ENCODE measurements around the gene PGM5.

PGM5 gene

DNA sequence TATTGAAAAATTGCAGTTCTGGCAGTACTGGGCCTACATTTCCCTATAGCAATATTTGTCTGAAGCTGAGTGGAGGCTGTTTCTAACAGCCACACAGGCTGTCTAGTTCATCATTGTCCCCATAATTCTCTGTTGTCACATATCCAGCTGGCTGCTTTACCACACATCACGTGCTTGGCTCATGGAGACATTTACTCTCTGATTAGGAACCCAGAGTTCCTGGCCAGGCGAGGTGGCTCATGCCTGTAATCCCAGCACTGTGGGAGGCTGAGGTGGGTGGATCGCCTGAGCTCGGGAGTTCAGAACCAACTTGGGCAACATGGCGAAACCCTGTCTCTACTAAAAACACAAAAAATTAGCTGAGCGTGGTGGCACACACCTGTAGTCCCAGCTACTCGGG lies 81.4 kb downstream of the PGM5 start:
- no peak for DNase-seq (ENCODE audit: low read depth)

DNA sequence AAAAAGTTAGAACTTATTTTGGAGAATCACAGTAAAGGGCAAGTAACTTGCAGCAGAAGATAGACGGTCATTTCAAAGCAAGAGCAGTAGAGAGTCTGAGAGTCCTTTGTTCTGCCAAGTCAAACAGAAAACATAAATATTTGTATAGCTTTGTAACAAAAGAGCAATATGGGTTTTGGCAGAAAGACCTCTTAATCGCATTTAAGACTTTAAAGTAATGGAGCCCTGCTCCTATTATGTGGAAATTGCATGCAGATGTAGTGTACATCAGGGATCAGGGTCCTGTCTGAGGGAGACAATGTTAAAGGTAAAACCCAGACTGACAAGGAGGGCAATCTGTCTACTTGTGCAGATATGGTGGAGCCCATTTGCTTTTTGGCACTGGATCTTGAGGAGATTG lies 87.2 kb downstream of the PGM5 start:
- no peak for DNase-seq (ENCODE audit: low read depth)

DNA sequence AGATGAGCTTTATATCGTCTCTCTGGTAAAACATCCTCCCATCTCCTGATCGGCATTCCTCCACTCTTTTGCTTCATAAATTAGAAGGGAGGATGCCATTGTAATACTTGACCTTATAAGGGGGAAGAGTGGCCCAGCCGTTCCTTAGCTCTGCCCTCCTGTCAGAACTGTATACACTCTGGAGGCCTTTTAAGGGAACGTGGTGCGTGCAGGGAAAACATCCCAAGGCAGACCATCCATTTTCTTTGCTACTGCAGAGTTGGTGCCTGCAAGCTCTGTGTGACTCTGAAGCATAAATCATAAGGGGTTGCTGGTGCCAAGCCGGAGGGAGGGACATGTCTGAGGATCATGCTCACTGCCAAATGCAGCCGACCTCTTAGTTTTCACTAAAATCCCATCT lies 90.4 kb downstream of the PGM5 start:
- DNase-seq (ENCODE audit: low read depth): no peak

DNA sequence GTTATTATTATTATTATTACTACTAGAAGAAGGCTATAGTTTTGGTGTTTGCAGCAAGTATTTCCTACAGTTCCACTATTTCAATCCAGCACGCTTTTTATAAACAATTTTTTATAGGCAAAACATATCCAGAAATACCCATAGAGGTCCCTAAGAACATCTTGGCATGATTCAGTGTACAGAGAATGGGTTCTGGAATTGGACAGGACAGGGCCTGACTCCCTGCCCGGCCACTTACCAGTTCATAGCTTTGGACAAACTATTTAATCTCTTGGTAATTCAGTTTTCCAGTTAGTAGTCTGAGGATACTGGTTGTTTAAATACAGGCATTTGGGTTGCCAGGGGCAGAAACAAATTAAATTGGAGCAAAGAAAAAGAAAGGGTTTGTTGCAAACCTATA lies 91.2 kb downstream of the PGM5 start:
- DNase-seq (ENCODE audit: low read depth): no peak

DNA sequence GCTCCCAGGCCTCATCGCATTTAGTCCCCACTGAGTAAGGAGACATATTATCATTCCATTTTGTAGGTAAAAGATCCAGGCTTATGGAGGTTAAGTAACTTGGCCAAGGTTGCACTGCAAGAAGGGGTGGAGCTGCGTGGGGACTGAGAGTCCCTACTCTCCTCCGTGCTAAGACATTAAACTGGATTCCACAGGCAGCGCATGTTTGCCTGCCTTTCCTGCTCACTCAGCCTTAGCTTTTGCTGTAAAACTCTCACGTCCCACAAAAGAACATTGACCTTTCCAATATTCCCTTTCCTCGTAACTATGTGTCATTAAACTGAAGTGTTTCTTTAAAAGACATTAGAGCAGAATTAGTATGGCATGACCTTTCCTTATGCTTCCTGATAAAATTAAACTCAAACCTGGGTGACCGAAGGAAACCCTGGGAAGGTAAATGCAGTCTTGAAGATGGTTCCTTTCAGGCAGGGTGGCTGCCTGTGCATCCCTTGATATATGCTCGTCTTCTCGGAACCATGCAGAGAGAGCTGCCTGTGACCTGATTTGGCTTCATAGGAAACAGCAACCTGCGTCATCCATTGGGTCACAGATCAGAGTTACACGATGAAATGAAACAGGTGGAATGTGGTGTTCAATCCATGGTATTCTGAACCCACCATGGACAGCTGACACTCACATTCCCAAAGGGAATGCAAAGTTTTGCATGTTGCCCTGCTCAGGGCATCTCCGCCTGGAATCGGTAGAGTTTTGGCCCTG lies 98.3 kb downstream of the PGM5 start:
- no peak for DNase-seq (ENCODE audit: low read depth)

DNA sequence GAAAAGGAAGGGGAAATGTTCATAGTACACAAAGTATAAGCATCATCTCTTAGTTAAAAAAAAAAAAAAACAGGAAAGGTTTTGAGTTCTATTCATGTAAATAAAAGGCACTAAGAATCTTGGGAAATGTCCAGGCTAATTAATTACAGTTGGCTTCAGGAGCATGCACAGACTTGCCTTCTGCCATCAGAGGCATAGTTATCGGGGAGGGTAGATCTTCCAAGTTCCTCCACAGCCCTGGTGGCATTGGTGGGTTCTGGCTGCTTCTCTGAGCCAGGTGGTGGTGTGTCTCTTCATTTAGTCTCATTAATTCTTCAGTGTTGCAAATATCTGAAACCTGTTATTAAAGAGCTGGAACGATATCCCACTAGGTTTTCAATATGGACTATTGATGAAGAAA lies 99.0 kb downstream of the PGM5 start:
- no peak for DNase-seq (ENCODE audit: low read depth)

DNA sequence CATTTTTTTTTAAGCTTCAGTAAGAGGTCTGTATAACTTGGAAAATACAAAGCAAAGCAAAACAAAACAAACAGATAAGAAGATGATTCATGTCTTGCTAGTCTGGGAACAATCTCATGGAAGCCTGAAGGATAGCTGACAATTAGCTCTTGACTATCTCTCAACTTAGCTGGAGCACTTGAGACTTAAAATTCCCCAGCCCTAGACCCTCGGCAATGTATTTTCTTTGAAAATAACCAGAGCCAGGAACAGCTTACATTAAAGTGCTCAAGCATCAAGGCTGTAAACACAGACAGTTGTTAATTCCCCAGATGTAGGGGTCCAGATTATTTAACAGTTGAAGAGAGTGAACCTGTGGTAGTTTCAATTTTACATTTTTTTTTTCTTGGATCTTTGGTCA lies 101.4 kb downstream of the PGM5 start:
- DNase-seq (ENCODE audit: low read depth): no peak

DNA sequence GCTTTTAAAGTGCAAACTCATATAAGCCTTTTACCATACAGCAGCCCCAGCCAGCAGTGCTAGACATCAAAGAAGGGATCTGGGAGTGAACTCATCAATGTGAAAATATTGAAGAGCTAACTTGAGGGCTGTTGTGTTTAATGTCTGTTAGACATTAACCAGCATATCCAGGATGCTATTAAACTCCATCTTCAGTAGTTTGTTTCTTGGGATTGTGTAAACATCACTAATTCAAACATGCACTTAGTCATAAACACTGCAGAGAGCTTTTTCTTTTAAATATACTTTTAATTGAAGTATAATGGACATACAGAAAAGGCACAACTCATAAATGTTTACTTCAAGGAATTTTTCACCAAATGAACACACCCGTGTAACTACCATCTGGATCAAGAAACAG lies 102.5 kb downstream of the PGM5 start:
- no peak for DNase-seq (ENCODE audit: low read depth)

DNA sequence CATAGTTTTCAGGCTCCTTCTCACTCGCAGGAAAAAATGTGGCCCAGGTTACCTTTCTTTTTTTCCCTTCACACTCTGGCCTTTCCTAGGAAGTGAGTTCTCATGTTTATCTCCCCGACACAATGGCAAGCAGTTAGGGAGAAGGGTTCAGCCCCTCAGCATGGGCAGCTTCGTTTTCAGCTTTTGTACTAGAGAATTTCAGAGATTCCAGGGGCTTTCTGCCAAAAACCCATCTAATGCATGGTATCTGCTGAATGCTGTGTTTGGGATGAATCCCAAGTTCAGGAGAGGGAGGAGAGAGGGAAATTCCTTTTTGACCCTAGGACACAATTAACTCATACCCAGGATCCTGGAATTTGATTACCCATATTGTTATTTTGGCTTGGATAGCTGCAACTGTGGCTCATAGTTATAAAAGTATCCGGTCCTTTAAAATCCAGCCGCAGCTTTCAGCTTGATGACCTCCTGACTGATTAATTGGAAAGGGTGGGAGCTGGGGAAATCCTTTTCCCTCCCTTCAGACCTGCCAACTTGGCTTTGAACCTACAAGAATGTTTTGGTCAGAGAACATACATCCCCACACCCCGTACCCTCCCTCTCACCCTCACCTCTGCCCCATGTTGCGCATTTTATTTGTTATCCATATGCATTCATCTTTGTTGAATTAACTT lies 105.8 kb downstream of the PGM5 start:
- DNase-seq (ENCODE audit: low read depth): no peak

DNA sequence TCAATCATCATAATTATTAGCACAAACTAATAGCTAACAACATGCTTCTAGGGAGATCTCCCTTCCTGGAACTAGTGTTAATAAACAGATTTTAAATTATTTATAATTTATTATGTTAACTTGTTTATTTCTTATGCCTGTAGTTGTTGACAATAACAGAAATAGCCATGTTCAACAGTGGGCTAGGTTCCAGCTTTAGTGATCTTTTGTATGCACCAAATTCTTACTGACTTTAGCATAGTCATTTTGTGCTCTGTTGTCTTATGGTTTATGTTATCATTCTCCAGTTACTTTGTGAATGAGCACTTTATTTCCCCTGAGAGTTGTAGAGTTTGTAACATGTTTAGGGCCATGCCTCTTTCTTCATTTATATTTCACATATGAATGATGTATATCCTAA lies 113.7 kb downstream of the PGM5 start:
- no peak for DNase-seq (ENCODE audit: low read depth)

DNA sequence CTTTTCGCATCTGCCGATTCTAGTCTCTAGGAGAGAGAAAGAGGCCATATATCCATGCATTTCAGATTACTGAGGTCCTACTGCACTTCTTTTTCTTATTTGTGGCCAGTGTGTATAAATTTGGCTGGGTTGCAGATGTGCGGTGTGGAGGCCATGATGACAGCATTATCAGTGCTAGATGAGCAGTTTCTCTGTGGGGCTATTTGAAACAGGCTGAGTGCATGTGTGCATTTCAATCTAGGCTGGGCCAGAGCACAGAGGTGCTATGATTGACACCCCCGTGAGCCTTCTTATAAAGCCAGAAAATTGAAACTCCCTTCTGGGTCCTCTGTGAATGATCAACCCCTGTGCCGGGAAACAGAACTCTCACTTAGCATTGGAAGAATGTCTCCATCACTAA lies 114.2 kb downstream of the PGM5 start:
- no peak for DNase-seq (ENCODE audit: low read depth)

DNA sequence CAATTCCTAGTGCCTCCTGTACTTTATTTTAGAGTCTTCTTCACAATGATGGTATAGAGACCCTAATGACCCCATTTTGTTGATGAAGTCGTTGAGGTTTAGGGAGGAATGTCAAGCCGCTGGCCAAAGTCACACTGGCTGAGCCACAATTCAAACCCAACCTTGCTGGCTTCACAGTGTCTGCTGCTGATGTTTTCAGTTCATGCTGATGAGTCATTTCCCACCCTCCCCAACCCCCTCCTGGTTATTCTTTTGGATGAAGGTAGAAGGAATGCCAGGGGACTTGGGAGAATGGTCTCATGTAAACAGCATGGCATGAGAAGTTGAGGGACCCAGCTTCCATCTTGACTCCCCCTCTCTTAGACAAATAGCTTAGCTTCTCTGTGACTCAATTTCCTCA lies 115.7 kb downstream of the PGM5 start:
- DNase-seq (ENCODE audit: low read depth): no peak

DNA sequence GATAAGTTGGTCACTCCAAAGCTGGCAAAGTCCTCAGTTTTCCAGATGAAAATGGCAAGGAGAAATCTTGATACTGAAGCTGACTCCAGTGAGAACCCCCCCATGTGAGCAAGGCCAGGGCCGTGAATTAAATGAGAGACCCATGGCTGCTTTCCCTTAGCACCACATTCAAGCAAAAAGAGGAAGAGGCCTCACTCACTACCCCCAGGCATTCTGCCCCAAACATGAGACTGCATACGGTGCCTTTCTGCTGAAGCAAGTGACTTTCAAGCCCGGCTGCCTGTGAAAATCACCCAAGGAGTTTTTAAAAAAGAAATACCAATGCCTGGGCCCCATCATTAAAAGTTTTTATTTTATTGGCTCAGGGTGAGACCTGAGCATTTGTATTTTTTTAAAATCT lies 117.4 kb downstream of the PGM5 start:
- no peak for DNase-seq (ENCODE audit: low read depth)

DNA sequence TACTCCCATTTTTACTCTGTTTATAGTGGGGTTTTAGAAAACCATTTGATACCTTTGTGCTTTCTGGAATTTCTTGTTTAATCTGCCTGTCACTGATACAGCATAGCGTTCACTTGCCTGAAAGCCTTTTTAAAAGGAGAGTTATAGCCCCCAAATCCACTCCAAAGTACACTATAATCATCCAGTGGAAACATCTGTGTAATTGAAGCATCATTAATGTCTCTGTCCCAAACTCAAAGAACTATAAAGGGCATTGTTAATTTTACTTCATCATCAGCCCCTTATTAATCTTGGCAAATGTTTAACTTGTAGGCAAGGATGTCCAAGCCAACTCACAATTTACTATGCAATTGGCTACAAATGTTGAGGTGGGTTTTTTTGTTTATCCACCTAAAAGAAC lies 120.0 kb downstream of the PGM5 start:
- DNase-seq (ENCODE audit: low read depth): no peak

DNA sequence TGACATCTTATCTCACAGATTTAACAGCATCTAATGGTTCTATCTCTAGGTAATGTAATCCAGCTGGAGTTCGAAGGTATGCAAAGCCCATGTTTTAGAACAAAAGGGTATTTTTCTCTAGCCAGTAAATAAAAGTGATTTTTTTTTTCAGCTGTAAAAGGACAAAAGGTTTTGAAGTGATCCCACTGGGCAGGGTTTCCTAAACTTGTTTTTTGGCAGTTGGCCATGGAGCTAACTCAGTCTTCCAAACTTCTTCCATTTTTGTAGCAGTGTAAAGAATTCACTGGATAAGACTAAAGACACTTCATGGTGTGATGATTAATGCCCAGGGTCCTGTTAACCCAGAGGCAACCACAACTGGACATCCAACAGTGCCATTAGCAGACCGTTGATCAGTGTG lies 120.4 kb downstream of the PGM5 start:
- DNase-seq (ENCODE audit: low read depth): no peak

DNA sequence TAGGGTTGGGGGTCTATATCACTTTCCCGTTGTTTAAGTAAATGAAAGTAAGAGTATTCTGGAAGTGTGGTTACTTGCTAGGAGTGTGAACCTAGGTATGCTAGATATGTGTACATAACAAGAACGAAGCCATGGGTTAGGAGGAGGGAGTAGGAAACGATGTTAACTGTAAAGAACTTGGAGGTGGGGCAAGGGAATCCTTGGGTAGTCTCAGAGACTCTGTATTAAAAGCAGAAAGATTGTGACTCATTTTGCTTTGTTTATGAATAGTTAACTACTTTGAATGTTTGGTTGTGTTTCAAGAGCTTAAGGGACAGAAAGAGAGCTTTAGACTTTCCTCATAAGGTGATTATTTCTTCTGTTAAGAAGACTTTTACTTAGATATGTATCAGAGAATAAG lies 124.4 kb downstream of the PGM5 start:
- no peak for DNase-seq (ENCODE audit: low read depth)

DNA sequence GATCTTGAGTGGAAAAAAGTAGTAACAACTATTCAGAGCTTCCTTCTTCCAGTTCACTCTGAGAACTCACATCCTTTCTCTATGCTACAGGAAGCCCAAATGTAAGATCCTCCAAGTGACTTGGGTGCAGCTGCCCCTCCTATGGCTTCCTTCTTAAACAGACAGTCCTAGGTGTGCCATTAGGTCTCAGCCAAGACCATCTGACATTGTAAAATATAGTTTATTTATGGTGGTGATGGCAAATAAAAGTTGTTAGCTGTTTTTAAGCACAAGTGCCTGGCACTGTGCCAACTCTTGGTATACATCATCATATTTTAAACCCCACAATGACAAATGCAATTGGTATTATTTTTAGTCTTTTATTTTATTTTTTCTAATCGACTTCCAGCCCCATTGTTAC lies 126.1 kb downstream of the PGM5 start:
- DNase-seq (ENCODE audit: low read depth): no peak

DNA sequence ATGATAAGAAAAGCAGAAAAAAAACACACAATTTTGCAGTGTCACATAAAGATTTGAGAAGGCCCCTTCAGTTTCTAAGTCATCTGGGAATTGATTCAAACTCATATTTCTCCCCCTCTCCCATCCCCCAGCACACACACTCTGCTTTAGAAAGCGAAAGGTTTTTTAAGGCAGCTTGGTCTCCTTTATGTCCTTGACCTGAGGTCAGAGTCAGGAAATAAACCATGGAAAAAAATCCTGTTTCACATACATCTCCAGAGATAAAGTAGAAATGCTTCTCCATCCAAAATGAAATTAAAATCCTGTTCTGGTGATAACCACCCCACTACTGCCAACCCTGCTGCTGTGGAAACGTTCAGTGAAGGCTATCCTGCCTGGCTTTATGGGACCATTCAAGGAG lies 131.7 kb downstream of the PGM5 start:
- DNase-seq (ENCODE audit: low read depth): no peak

DNA sequence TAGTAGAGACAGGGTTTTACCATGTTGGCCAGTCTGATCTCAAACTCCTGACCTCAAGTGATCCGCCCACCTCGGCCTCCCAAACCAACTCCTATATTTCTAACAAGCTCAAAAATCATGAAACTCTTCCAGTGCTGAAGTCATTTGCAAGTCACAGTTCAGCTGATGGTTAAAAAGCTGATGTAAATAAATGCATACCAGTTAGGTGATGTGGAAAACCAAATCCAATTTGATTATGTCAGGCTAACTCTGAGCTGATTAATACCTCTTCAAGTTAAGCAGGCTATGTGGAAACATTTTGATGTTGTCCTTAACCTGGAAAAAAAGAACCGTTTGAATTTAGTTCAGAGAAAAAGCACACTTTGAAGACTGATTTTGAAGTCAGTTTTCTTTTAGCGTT lies 133.2 kb downstream of the PGM5 start:
- DNase-seq (ENCODE audit: low read depth): no peak

DNA sequence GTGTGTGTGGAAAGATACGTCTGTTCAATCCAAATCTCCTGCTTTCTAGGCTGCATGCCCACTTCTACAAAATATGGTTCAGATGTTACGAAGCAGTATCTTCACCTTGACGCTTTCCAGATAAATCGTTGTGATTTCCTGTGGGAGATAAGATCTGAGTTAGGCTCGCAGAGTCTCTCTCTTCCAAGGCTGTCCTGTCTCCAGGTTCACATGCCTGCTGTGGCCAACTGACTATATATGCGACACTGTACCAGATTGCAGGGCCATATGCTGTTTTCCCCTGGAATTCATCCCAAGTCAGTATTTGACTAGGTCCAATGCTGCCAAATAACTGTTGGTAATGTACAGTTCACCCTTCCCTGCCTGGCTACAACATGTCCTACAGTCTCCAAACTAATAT lies 136.4 kb downstream of the PGM5 start:
- DNase-seq (ENCODE audit: low read depth): no peak

DNA sequence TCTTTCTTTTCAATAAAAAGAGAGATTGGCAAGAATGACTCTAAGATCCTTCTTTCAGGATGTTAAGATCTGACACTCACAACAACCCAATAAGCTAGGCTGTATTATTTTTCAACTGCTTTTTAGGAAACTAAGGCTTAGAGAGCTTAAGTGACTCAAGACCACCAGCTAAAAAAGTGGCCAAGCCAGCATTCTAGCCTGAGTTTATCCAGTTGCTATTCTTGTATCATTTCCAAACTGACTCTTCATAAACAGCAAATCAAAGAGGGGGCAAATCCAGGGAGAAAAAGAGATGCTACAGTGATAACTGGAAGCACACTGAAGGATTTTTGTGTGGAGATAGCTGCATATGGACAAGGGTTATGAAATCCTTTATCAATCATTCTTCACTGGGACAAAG lies 137.1 kb downstream of the PGM5 start:
- DNase-seq (ENCODE audit: low read depth): no peak

DNA sequence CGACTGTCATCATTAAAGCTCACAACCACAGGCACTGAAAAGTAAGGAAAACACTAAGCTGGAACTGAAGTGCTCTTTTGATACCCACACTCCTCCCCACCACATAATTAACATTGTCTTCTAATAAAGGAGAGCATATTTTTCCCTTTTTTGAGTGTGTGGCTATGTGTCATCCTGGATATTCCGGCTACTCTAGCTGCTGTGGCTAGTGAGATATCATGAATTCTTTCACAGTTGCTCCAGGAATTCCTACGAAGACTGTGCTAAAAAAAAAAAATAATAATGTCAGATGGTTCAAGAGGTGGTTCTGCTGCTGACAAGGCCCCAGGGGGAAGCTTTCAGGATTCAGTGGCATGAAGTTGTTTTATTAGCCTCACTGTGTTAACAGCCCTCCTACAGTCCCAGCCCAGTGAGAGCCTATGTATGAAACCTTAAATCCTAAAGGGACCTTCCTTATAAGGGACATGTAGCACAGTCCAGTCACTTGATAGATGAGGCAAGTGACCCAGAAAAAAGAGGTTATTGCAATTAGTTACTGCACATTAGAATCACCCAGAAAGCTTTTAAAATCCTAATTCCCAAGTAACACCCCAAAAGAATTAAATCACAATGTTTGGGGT lies 137.7 kb downstream of the PGM5 start:
- no peak for DNase-seq (ENCODE audit: low read depth)

DNA sequence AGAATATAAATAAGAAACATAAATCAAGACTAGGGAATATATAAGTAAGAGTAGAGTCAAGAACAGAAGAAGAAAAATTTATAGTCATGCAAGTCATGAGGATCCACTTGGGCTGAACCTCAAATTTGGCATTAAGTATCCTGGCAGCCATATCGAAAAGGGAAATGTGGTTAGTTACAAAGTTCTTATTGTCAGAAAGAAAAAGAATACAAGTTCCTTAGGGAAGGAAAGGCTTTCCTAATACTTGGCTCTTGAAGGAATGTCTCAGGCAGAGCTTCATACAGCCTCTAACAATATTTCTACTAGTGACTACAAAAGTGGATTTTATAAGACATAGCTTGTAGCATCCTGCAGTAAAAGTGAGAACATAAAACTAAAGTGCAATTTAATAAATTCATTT lies 138.8 kb downstream of the PGM5 start:
- no peak for DNase-seq (ENCODE audit: low read depth)

DNA sequence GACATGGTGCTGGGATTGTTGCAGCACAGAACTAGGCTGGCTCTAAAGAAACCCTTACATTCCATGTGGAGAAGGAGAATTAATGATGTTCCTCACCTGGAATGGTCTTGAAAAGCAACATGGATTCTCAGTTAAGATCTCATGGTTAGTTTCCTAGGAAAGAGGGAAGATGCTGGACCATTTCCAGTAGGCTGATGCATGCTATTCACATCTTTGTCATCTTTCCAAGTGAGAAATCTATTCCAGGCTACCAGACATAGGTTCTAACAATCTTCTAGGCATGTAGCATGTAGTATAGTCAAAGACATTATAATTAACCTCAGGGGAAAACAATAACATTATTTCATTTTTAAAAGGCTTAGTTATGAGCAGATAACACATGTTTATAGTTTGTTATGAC lies 139.9 kb downstream of the PGM5 start:
- DNase-seq (ENCODE audit: low read depth): no peak

Measured in activated T-helper 1 cell treated with Interleukin-2 at 50 U/mL for 16 hours (primary cell).